NB4 (cell line): ENCODE data around the gene TMEM72.
A peak's percentile ranks its signal among the peaks of the same experiment; 100 is the strongest.

Source experiments
- CTCF ChIP-seq: IDR thresholded peaks from one replicate; pipeline ENCODE4 v1.5.1; 2012; ENCODE audit warnings: low read depth, low read length
- MYC ChIP-seq: IDR thresholded peaks from 2 replicates; pipeline ENCODE4 v1.6.1; 2011; ENCODE audit warnings: low read depth, low read length
- POLR2A ChIP-seq: IDR thresholded peaks from 2 replicates; pipeline ENCODE4 v1.6.1; 2011; ENCODE audit warnings: mild to moderate bottlenecking; ENCODE audit not compliant: insufficient read length; ENCODE audit errors: extremely low read depth
- TF ChIP-seq, protein P1 (sequence below): IDR thresholded peaks from 2 replicates; pipeline ENCODE4 v1.6.1; 2011; ENCODE audit warnings: low read depth, low read length

DNA sequence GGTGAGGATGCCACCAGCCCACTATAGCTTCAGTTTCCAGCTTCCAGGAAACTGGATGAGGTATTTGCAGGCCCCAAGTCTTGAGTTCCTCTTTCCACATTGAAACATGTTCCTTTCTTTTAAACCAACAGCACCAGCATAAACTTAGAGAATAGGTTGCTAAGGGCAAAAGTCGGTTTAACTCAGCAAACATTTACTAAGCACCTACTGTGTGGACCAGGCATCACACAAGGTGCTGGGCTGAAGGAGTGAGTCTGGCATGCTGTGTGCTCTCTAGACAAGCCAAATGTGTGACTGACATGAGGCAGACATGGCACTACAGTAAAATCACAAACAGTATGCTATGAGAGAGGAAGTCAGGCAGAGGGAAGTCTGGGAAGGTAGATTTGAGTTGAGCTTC is 37.5 kb downstream of the TMEM72 start:
- no peak for TF ChIP-seq CTCF
- TF ChIP-seq POLR2A = no peak
- TF ChIP-seq, protein P1, sequence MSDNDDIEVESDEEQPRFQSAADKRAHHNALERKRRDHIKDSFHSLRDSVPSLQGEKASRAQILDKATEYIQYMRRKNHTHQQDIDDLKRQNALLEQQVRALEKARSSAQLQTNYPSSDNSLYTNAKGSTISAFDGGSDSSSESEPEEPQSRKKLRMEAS = 0 out of 2 replicates have a peak, but pooled peaks have one; percentile 16
- TF ChIP-seq MYC = no peak
